IMR-90 (cell line): ENCODE measurements around the gene CRTAC1. TPM values are rescaled to one million over a fixed set of nuclear protein-coding genes. Genes with fewer than 3 reads are reported as not detected.

ENCODE experiments used
- ATAC-seq: fragments of 200-7000 bp; cut with Tn5 transposase; 2 replicates; pipeline ENCODE4 v1.9.1; 2020; ENCODE audit warnings: low read depth, mild to moderate bottlenecking, moderate library complexity
- BruUV-seq: library from RNA; stranded (reverse); fragments of 400-500 nt; replicated peaks from 2 replicates; lab custom pipeline; 2021; lab: Mats Ljungman, UMichigan
- CTCF ChIA-PET: fragments of 300-600 bp; formaldehyde crosslinking; extraction: SDS; loops from one replicate; lab custom pipeline; 2021; ENCODE audit warnings: antibody characterized with exemption; lab: Yijun Ruan, JAX
- POLR2A ChIA-PET: fragments of 300-600 bp; sonication (Branson Sonifier 250); formaldehyde crosslinking; loops from one replicate; lab custom pipeline; 2022; ENCODE audit warnings: antibody characterized with exemption; ENCODE audit not compliant: unreplicated experiment; lab: Charles Lee
- DNase-seq: peaks from one replicate; pipeline ENCODE4 v3.0.0; 2013
- H2AFZ ChIP-seq: replicated peaks from 2 replicates; pipeline ENCODE3; 2013; ENCODE audit warnings: low read length, mild to moderate bottlenecking; ENCODE audit not compliant: poor library complexity
- H2AK5ac ChIP-seq: 2 replicates; pipeline ENCODE4 v1.6.1; 2013; ENCODE audit warnings: low read depth, low read length, inconsistent platforms
- H2AK9ac ChIP-seq: replicated peaks from 2 replicates; pipeline ENCODE3; 2013; ENCODE audit warnings: mild to moderate bottlenecking, low read depth, low read length, moderate library complexity; ENCODE audit not compliant: poor library complexity
- H2BK120ac ChIP-seq: 2 replicates; pipeline ENCODE4 v1.6.1; 2013; ENCODE audit warnings: low read depth, low read length, inconsistent platforms
- H2BK15ac ChIP-seq: 3 replicates; pipeline ENCODE4 v1.6.1; 2013; ENCODE audit warnings: low read depth, low read length, inconsistent platforms
- H2BK20ac ChIP-seq: 2 replicates; pipeline ENCODE4 v1.6.1; 2013; ENCODE audit warnings: low read depth, mild to moderate bottlenecking, inconsistent platforms, low read length, moderate library complexity
- H2BK5ac ChIP-seq: 2 replicates; pipeline ENCODE4 v1.6.1; 2013; ENCODE audit warnings: mild to moderate bottlenecking, low read depth, low read length, inconsistent platforms; ENCODE audit not compliant: poor library complexity, severe bottlenecking
- H3K14ac ChIP-seq: replicated peaks from 2 replicates; pipeline ENCODE4 v1.6.1; 2013; ENCODE audit warnings: low read depth, low read length, inconsistent platforms
- H3K18ac ChIP-seq: 2 replicates; pipeline ENCODE4 v1.6.1; 2013; ENCODE audit warnings: low read depth, low read length, control low read depth
- H3K23ac ChIP-seq: 2 replicates; pipeline ENCODE4 v1.6.1; 2013; ENCODE audit warnings: low read depth, low read length, inconsistent platforms
- H3K27ac ChIP-seq: 2 replicates; pipeline ENCODE4 v1.5.1; 2013; ENCODE audit warnings: mild to moderate bottlenecking, control low read depth, low read length; ENCODE audit not compliant: insufficient read depth
- H3K27me3 ChIP-seq: 2 replicates; pipeline ENCODE4 v1.6.1; 2013; ENCODE audit warnings: low read length; ENCODE audit not compliant: control insufficient read depth, insufficient read depth
- H3K36me3 ChIP-seq: 2 replicates; pipeline ENCODE4 v1.6.1; 2013; ENCODE audit warnings: low read length, mixed read lengths; ENCODE audit not compliant: control insufficient read depth, insufficient read depth
- H3K4ac ChIP-seq: 2 replicates; pipeline ENCODE4 v1.6.1; 2013; ENCODE audit warnings: low read depth, low read length, inconsistent platforms
- H3K4me1 ChIP-seq: 2 replicates; pipeline ENCODE4 v1.6.1; 2013; ENCODE audit warnings: low read length, mixed read lengths; ENCODE audit not compliant: control insufficient read depth, insufficient read depth
- H3K4me2 ChIP-seq: 2 replicates; pipeline ENCODE4 v1.6.1; 2013; ENCODE audit warnings: low read depth, mild to moderate bottlenecking, control low read depth, low read length, moderate library complexity
- H3K4me3 ChIP-seq: 2 replicates; pipeline ENCODE4 v1.5.1; 2013; ENCODE audit warnings: low read depth, mild to moderate bottlenecking, control low read depth, low read length, moderate library complexity; ENCODE audit not compliant: insufficient read depth
- H3K56ac ChIP-seq: 2 replicates; pipeline ENCODE4 v1.6.1; 2013; ENCODE audit warnings: low read length, inconsistent platforms; ENCODE audit not compliant: insufficient read depth; ENCODE audit errors: extremely low read depth
- H3K79me1 ChIP-seq, 2 experiments: 2 replicates each; pipeline ENCODE4 v1.6.1; 2013; ENCODE audit warnings: low read length in 2 of 2, inconsistent platforms in 1 of 2, low read depth in 1 of 2
- H3K9ac ChIP-seq: 2 replicates; pipeline ENCODE4 v1.6.1; 2013; ENCODE audit warnings: low read depth, low read length, control low read depth
- H3K9me1 ChIP-seq: 2 replicates; pipeline ENCODE4 v1.6.1; 2013; ENCODE audit warnings: low read length, inconsistent platforms; ENCODE audit not compliant: insufficient read depth
- H3K9me3 ChIP-seq: 2 replicates; pipeline ENCODE4 v1.6.1; 2013; ENCODE audit warnings: low read length; ENCODE audit not compliant: control insufficient read depth, insufficient read depth
- H4K20me1 ChIP-seq: 2 replicates; pipeline ENCODE4 v1.6.1; 2013; ENCODE audit warnings: low read length, inconsistent platforms; ENCODE audit not compliant: insufficient read depth
- H4K5ac ChIP-seq: 2 replicates; pipeline ENCODE4 v1.6.1; 2013; ENCODE audit warnings: mild to moderate bottlenecking, low read depth, low read length, control low read depth
- H4K8ac ChIP-seq, 2 experiments: 2 replicates each; pipeline ENCODE4 v1.6.1; 2013; ENCODE audit warnings: low read depth in 2 of 2, low read length in 2 of 2, control low read depth in 1 of 2, inconsistent platforms in 1 of 2
- H4K91ac ChIP-seq: 2 replicates; pipeline ENCODE4 v1.6.1; 2013; ENCODE audit warnings: low read depth, low read length, inconsistent platforms; ENCODE audit not compliant: insufficient read depth
- BHLHE40 ChIP-seq: fragments of 150-350 bp; IDR thresholded peaks from 2 replicates; pipeline ENCODE4 v1.6.1; 2016; ENCODE audit warnings: mild to moderate bottlenecking, low read depth, low read length
- CEBPB ChIP-seq: IDR thresholded peaks from 2 replicates; pipeline ENCODE4 v1.6.1; 2012; ENCODE audit warnings: low read depth, low read length, improper control_type of control experiment
- CHD1 ChIP-seq: IDR thresholded peaks from 2 replicates; pipeline ENCODE4 v1.6.1; 2012; ENCODE audit warnings: low read depth, low read length, improper control_type of control experiment
- POLR2A ChIP-seq: IDR thresholded peaks from 2 replicates; pipeline ENCODE4 v1.6.1; 2012; ENCODE audit warnings: mild to moderate bottlenecking, low read depth, low read length
- RAD21 ChIP-seq: IDR thresholded peaks from 2 replicates; pipeline ENCODE4 v1.6.1; 2012; ENCODE audit warnings: low read length, improper control_type of control experiment
- RCOR1 ChIP-seq: IDR thresholded peaks from 2 replicates; pipeline ENCODE4 v1.6.1; 2012; ENCODE audit warnings: mild to moderate bottlenecking, low read length, improper control_type of control experiment; ENCODE audit not compliant: insufficient replicate concordance
- RFX5 ChIP-seq: IDR thresholded peaks from 2 replicates; pipeline ENCODE4 v1.8.0; 2012; ENCODE audit warnings: low read depth, mild to moderate bottlenecking, low read length, moderate library complexity
- SMC3 ChIP-seq: fragments of 150-350 bp; IDR thresholded peaks from 2 replicates; pipeline ENCODE4 v1.6.1; 2016; ENCODE audit warnings: low read depth, mild to moderate bottlenecking, antibody characterized with exemption, low read length, moderate library complexity
- WGBS, 2 experiments: methylation state at CpG; one replicate each; pipeline versions ENCODE4 v1.1.5 to v1.1.7; 2013; ENCODE audit warnings: missing lambda C conversion rate in 2 of 2; ENCODE audit not compliant: insufficient read length in 1 of 2; ENCODE audit errors: extremely low coverage in 2 of 2; 5-methylcytosine and 5-hydroxymethylcytosine counted together
- dilution Hi-C: fragments of 300-500 bp; cut with HindIII; formaldehyde crosslinking; loops from one replicate; pipeline ENCODE4 v1.14.3; 2018; ENCODE audit warnings: low sequenced_read_pairs; ENCODE audit not compliant: unreplicated experiment
- in situ Hi-C: fragments of 300-500 bp; cut with MboI; formaldehyde crosslinking; loops from 3 replicates; pipeline ENCODE4 v1.14.3; 2019; ENCODE audit warnings: low sequenced_read_pairs, inconsistent platforms, mixed read lengths
- intact Hi-C: fragments of 100-400 bp; cut with micrococcal nuclease; formaldehyde crosslinking; loops from 2 replicates; pipeline ENCODE4 v1.10.0; 2022
- polyA plus RNA-seq, 3 experiments: library from polyadenylated mRNA; depleted of rRNA; stranded (reverse); fragments of >200 nt; gene quantifications; 2 replicates each; pipeline ENCODE4 v1.2.3, GENCODE V29; 2012; ENCODE audit warnings: low replicate concordance in 1 of 3
- total RNA-seq: library from RNA; depleted of rRNA; stranded (reverse); fragments of >200 nt; gene quantifications from 2 replicates; pipeline ENCODE4 v1.2.3, GENCODE V29; 2012
- TF ChIP-seq, protein P1 (sequence below): conservative IDR thresholded peaks from 2 replicates; pipeline ENCODE4 v1.5.1; 2012; ENCODE audit warnings: mild to moderate bottlenecking, low read depth, low read length, improper control_type of control experiment

CRTAC1 gene
- total and polyA plus RNA-seq, 2 of the 4 experiments (the other 2 are of a cell fraction): not detected

- no peak overlapping the region for H2BK5ac ChIP-seq
- no peaks in the 10 kb centered on the region for H3K36me3 ChIP-seq
- no peak overlapping the region for H3K4me2 ChIP-seq
- H3K9me1 ChIP-seq: no peaks in the 10 kb centered on the region
- H2BK120ac ChIP-seq: no peak overlapping the region
- H2AFZ ChIP-seq: no peak overlapping the region
- H3K4me3 ChIP-seq: no peak overlapping the region
- no peak overlapping the region for H3K18ac ChIP-seq
- no peak for TF ChIP-seq POLR2A
- no peak for TF ChIP-seq CHD1
- TF ChIP-seq RCOR1: no peak
- TF ChIP-seq RFX5: no peak
- TF ChIP-seq, protein P1, sequence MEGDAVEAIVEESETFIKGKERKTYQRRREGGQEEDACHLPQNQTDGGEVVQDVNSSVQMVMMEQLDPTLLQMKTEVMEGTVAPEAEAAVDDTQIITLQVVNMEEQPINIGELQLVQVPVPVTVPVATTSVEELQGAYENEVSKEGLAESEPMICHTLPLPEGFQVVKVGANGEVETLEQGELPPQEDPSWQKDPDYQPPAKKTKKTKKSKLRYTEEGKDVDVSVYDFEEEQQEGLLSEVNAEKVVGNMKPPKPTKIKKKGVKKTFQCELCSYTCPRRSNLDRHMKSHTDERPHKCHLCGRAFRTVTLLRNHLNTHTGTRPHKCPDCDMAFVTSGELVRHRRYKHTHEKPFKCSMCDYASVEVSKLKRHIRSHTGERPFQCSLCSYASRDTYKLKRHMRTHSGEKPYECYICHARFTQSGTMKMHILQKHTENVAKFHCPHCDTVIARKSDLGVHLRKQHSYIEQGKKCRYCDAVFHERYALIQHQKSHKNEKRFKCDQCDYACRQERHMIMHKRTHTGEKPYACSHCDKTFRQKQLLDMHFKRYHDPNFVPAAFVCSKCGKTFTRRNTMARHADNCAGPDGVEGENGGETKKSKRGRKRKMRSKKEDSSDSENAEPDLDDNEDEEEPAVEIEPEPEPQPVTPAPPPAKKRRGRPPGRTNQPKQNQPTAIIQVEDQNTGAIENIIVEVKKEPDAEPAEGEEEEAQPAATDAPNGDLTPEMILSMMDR: no peak
- TF ChIP-seq CEBPB: no peak
- no peak for TF ChIP-seq SMC3
- no peak for TF ChIP-seq BHLHE40
- no peak for TF ChIP-seq RAD21
- peaks cover 14% of the 10 kb centered on the region; the same call in 1 of the 2 replicates for H3K27me3 ChIP-seq
- no peak overlapping the region for H3K4ac ChIP-seq
- no peak overlapping the region for H3K56ac ChIP-seq
- H3K9ac ChIP-seq: no peak overlapping the region
- in situ Hi-C loops: loop anchor here (10.0 kb wide), 1 partner anchor 126 kb away; no protein-coding TSS in a partner anchor
- H2BK20ac ChIP-seq: no peak overlapping the region
- H2AK5ac ChIP-seq: no peak overlapping the region
- H2BK15ac ChIP-seq: no peak overlapping the region
- H4K20me1 ChIP-seq: no peaks in the 10 kb centered on the region
- H3K79me1 ChIP-seq: no peaks in the 10 kb centered on the region
- BruUV-seq: no TSS peak
- ATAC-seq: no peak
- no peak overlapping the region for H3K23ac ChIP-seq
- H4K91ac ChIP-seq: no peak overlapping the region
- H3K14ac ChIP-seq: no peak overlapping the region
- no peak overlapping the region for H4K8ac ChIP-seq
- CTCF ChIA-PET: no interaction called here
- intact Hi-C loops: loop anchor here (10.0 kb wide), 1 partner anchor 746 kb away; no protein-coding TSS in a partner anchor
- no peaks in the 10 kb centered on the region for H3K9me3 ChIP-seq
- H3K4me1 ChIP-seq: no peaks in the 10 kb centered on the region
- dilution Hi-C loops: no loop called here
- DNase-seq: no peak
- H4K5ac ChIP-seq: no peak overlapping the region
- POLR2A ChIA-PET: no interaction called here
- 0% methylated on average over 1 of the region's 3 CpGs; no CpG with 5 or more reads in 1 of the 2 experiments for WGBS, 2 experiments
- H2AK9ac ChIP-seq: no peak overlapping the region
- no peak overlapping the region for H3K27ac ChIP-seq
Observed at GRCh38 chr10:97919012-97919411, 111.4 kb downstream of the CRTAC1 start.
